Measurements from ENCODE around the gene TRPM4.
"Not testable (repeated sequence)": the region's sequence is repeated elsewhere in the genome, so short reads cannot be mapped to it uniquely, and the experiment has no call there.

TRPM4 gene

GRCh38 chr19:49205114-49205513, 47.5 kb downstream of the TRPM4 start:
- Histone ChIP-seq H3K9ac (ENCODE audit: low read depth, low read length, poor library complexity, severe bottlenecking) (no peak overlapping the region), H3K4me2 (ENCODE audit: low read depth, low read length, poor library complexity, severe bottlenecking) (no peak overlapping the region), H3F3A (ENCODE audit: low read depth) (no peaks in the 10 kb centered on the region), H3K4me3 (ENCODE audit: low read length, poor library complexity, severe bottlenecking) (no peak overlapping the region), H3K9me2 (replicated peaks; ENCODE audit: low read depth, low read length) (no peaks in the 10 kb centered on the region), H3K36me3 (ENCODE audit: insufficient read depth, low read length) (no peaks in the 10 kb centered on the region), H2AFZ (ENCODE audit: low read length) (no peak overlapping the region), H3K9me3 (ENCODE audit: insufficient read depth, low read depth, low read length) (no peaks in the 10 kb centered on the region), H3K79me2 (ENCODE audit: insufficient read depth, low read length) (no peaks in the 10 kb centered on the region), H4K20me1 (ENCODE audit: insufficient read depth, low read length, poor library complexity, severe bottlenecking) (no peaks in the 10 kb centered on the region), H3K4me1 (ENCODE audit: insufficient read depth, low read length, poor library complexity, severe bottlenecking) (no peaks in the 10 kb centered on the region), H3K27me3 (ENCODE audit: insufficient read depth, low read length, poor library complexity, severe bottlenecking) (no peaks in the 10 kb centered on the region)
- TF ChIP-seq CTCF (conservative IDR thresholded peaks at IDR 0.05; ENCODE audit: low read length) (no peak), EZH2phosphoT487 (IDR thresholded peaks at IDR 0.05; ENCODE audit: borderline replicate concordance) (no peak)

- H3K9me3 ChIP-seq (ENCODE audit: insufficient read depth, low read depth, low read length); H2AFZ ChIP-seq (ENCODE audit: low read length); H3F3A ChIP-seq (ENCODE audit: low read depth); H4K20me1 ChIP-seq (ENCODE audit: insufficient read depth, low read length, poor library complexity, severe bottlenecking); H3K4me1 ChIP-seq (ENCODE audit: insufficient read depth, low read length, poor library complexity, severe bottlenecking); H3K4me2 ChIP-seq (ENCODE audit: low read depth, low read length, poor library complexity, severe bottlenecking); H3K27me3 ChIP-seq (ENCODE audit: insufficient read depth, low read length, poor library complexity, severe bottlenecking); H3K36me3 ChIP-seq (ENCODE audit: insufficient read depth, low read length); H3K4me3 ChIP-seq (ENCODE audit: low read length, poor library complexity, severe bottlenecking); H3K79me2 ChIP-seq (ENCODE audit: insufficient read depth, low read length); H3K9me2 ChIP-seq (replicated peaks; ENCODE audit: low read depth, low read length); H3K9ac ChIP-seq (ENCODE audit: low read depth, low read length, poor library complexity, severe bottlenecking): not testable (repeated sequence)
Measured at GRCh38 chr19:49209502-49209901, 51.9 kb downstream of the TRPM4 start.

GRCh38 chr19:49210108-49210900, 52.7 kb downstream of the TRPM4 start:
- no peak for TF ChIP-seq CTCF (conservative IDR thresholded peaks at IDR 0.05; ENCODE audit: low read length)
- TF ChIP-seq EZH2phosphoT487 (IDR thresholded peaks at IDR 0.05; ENCODE audit: borderline replicate concordance), result no peak
- Histone ChIP-seq H3K4me1 (ENCODE audit: insufficient read depth, low read length, poor library complexity, severe bottlenecking) (no peaks in the 10 kb centered on the region), H2AFZ (ENCODE audit: low read length) (no peak overlapping the region), H3F3A (ENCODE audit: low read depth) (no peaks in the 10 kb centered on the region), H3K27me3 (ENCODE audit: insufficient read depth, low read length, poor library complexity, severe bottlenecking) (no peaks in the 10 kb centered on the region), H3K9me2 (replicated peaks; ENCODE audit: low read depth, low read length) (no peaks in the 10 kb centered on the region), H3K9me3 (ENCODE audit: insufficient read depth, low read depth, low read length) (no peaks in the 10 kb centered on the region), H3K79me2 (ENCODE audit: insufficient read depth, low read length) (no peaks in the 10 kb centered on the region), H3K4me2 (ENCODE audit: low read depth, low read length, poor library complexity, severe bottlenecking) (no peak overlapping the region), H3K4me3 (ENCODE audit: low read length, poor library complexity, severe bottlenecking) (no peak overlapping the region), H3K36me3 (ENCODE audit: insufficient read depth, low read length) (no peaks in the 10 kb centered on the region), H3K9ac (ENCODE audit: low read depth, low read length, poor library complexity, severe bottlenecking) (no peak overlapping the region), H4K20me1 (ENCODE audit: insufficient read depth, low read length, poor library complexity, severe bottlenecking) (no peaks in the 10 kb centered on the region)

GRCh38 chr19:49210901-49211451, 53.4 kb downstream of the TRPM4 start:
- Histone ChIP-seq H4K20me1 (ENCODE audit: insufficient read depth, low read length, poor library complexity, severe bottlenecking) (no peaks in the 10 kb centered on the region), H3K9ac (ENCODE audit: low read depth, low read length, poor library complexity, severe bottlenecking) (no peak overlapping the region), H3F3A (ENCODE audit: low read depth) (no peaks in the 10 kb centered on the region), H3K4me2 (ENCODE audit: low read depth, low read length, poor library complexity, severe bottlenecking) (no peak overlapping the region), H3K27me3 (ENCODE audit: insufficient read depth, low read length, poor library complexity, severe bottlenecking) (no peaks in the 10 kb centered on the region), H3K9me2 (replicated peaks; ENCODE audit: low read depth, low read length) (no peaks in the 10 kb centered on the region), H3K9me3 (ENCODE audit: insufficient read depth, low read depth, low read length) (no peaks in the 10 kb centered on the region), H3K79me2 (ENCODE audit: insufficient read depth, low read length) (no peaks in the 10 kb centered on the region), H2AFZ (ENCODE audit: low read length) (no peak overlapping the region), H3K4me3 (ENCODE audit: low read length, poor library complexity, severe bottlenecking) (no peak overlapping the region), H3K4me1 (ENCODE audit: insufficient read depth, low read length, poor library complexity, severe bottlenecking) (no peaks in the 10 kb centered on the region), H3K36me3 (ENCODE audit: insufficient read depth, low read length) (no peaks in the 10 kb centered on the region)
- no peak for TF ChIP-seq EZH2phosphoT487 (IDR thresholded peaks at IDR 0.05; ENCODE audit: borderline replicate concordance)
- TF ChIP-seq CTCF (conservative IDR thresholded peaks at IDR 0.05; ENCODE audit: low read length), result no peak

Measured in Loucy (cell line).